ENCODE results near the gene ABAT.

DNA sequence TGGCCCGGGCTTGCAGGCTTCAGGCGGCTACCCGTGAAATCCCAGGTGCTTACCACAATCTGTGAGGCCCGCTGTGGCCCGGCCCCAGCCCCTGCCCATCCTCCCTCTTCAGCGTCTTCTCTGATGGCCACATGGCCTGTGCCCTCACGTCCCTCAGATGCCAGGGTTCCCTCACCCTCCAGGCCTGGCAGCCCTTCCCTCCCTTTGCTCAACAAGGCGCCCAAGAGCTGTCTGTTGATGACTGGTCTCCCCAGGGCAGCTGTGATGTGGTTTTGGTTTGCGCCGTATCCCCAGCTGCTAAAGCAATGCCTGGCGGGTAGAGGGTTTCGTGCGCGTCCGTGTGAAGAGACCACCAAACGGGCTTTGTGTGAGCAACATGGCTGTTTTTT, 158.3 kb downstream of the ABAT start:
- no peak for TF ChIP-seq ZNF274 (IDR thresholded peaks at IDR 0.05; ENCODE audit: low read depth, low read length)
- TF ChIP-seq ATF3 (IDR thresholded peaks at IDR 0.05), result no peak
- TF ChIP-seq, protein P1, sequence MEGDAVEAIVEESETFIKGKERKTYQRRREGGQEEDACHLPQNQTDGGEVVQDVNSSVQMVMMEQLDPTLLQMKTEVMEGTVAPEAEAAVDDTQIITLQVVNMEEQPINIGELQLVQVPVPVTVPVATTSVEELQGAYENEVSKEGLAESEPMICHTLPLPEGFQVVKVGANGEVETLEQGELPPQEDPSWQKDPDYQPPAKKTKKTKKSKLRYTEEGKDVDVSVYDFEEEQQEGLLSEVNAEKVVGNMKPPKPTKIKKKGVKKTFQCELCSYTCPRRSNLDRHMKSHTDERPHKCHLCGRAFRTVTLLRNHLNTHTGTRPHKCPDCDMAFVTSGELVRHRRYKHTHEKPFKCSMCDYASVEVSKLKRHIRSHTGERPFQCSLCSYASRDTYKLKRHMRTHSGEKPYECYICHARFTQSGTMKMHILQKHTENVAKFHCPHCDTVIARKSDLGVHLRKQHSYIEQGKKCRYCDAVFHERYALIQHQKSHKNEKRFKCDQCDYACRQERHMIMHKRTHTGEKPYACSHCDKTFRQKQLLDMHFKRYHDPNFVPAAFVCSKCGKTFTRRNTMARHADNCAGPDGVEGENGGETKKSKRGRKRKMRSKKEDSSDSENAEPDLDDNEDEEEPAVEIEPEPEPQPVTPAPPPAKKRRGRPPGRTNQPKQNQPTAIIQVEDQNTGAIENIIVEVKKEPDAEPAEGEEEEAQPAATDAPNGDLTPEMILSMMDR (IDR thresholded peaks at IDR 0.05 in 2 of 3, conservative IDR thresholded peaks at IDR 0.05 in 1 of 3; ENCODE audit: borderline replicate concordance in 1 of 3, insufficient read depth in 1 of 3, low read depth in 2 of 3, low read length in 2 of 3), result no peak
- TF ChIP-seq POLR2A (IDR thresholded peaks at IDR 0.05; ENCODE audit: borderline replicate concordance, extremely low read depth, insufficient read depth, insufficient read length), result no peak
- TF ChIP-seq EZH2 (IDR thresholded peaks at IDR 0.05), result no peak
- no peak for TF ChIP-seq EZH2phosphoT487 (IDR thresholded peaks at IDR 0.05; ENCODE audit: borderline replicate concordance)
